HK-2 (cell line): ENCODE data around the gene MAST4.

Source experiments
- DNase-seq: peaks from one replicate; pipeline ENCODE4 v3.0.0-alpha.2; 2018; ENCODE audit not compliant: unreplicated experiment

MAST4 gene

GRCh38 chr5:66989286-66989685 is 393.1 kb downstream of the MAST4 start:
- DNase-seq: no peak

- DNase-seq: no peak
These were observed 393.6 kb downstream of the MAST4 start for GRCh38 chr5:66989781-66990180.

- DNase-seq: no peak
These were observed 395.6 kb downstream of the MAST4 start for GRCh38 chr5:66991746-66992145.

DNA sequence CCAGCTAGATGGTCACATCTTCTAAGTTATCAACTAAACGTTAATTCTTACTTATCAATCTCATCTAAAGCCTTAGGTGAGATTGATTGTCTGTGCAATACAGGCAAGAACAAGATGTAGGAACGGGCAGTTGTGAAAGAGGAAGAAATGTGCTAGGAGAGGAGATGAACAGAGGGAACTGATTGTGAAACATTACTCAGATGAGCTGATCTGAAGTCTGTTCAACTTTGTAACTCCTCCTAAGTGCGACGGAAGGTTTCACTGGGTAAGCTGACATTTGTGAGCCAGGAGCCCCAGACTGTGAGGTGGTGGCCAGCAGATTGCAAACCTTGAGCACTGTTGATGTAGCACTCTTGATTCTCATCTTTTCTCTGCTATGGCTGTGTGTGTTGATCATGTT is 396.4 kb downstream of the MAST4 start:
- DNase-seq: no peak

DNA sequence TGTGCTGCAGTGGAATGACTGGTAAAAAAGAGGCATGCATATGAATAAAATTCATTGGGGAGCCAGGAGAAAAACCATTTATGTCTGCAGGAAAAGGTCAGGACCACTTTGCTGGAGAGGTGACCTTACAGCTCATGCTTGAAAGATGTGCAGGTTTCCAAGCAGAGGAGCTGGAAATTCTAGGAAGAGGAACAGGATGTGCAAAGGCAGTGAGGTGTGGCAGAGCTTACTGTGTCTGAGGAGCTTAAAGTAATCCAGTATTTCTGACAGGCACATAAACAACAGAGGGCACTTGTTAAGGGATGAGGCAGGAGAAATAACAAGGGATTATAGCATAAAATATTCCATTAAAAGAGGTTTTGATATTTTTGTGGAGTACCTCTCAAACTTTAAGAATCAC is 397.3 kb downstream of the MAST4 start:
- DNase-seq: no peak

- no peak for DNase-seq
These were observed 397.7 kb downstream of the MAST4 start for GRCh38 chr5:66993882-66994281.

DNA sequence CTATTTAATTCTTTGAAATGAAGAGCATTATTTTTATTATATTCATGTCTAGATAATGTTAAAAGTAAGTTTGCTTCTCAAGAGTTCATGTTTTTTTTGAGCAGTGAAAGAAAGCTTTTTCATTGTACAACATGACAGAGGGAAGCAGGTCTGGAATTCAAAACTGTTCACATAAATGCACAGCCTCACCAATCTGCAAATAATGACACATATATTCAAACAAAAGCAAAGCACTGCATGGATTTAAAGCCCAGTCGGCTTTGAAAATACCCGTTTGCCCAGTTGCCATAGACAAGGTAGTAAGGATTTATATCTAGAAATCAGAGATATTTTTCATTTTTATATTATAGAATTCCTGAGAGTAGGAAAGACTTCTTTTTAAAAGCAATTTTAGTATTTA is 398.6 kb downstream of the MAST4 start:
- no peak for DNase-seq

- DNase-seq: no peak
These were observed 404.7 kb downstream of the MAST4 start for GRCh38 chr5:67000794-67001475.

- no peak for DNase-seq
These were observed 406.9 kb downstream of the MAST4 start for GRCh38 chr5:67002832-67003684.

- no peak for DNase-seq
These were observed 407.4 kb downstream of the MAST4 start for GRCh38 chr5:67003685-67003934.

DNA sequence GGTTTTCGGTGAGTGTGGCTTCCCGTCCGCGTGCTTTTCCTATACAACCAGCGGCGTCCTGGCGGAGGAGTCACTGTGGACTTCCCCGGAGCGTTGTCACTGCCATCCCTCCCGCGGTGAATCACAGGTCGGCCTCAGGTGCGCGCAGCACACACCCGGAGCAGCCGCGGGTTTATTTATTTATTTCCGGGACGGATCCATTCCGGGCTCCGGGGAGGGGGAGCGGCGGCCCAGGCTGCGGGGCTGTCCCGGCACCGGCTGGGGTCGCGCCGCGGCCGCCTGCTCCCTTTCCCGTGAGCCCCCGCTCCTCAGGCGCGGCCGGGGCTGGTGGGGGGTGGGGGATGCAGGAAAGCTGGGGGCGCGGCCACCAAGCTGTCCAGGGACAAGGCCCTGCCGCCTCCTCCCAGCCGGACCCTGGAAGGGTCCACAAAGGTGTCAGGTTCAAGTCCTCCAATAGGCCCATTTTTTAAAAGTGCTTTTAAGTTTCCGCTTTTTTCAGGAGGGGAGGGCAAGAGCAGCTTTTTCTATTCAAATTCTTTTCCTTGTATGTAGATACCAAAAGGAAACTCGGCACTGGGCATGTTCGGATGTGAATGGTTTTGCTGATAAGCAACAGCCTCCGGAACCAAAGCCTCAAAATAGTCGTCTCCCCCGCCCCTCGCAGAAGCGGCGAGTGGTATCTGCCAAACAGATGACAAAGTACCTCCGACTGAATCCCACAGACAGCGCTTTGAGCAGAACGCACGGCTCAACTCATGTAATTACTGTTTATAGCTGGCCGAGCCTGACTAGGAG is 407.9 kb downstream of the MAST4 start:
- no peak for DNase-seq

GRCh38 chr5:67004730-67005350 is 408.6 kb downstream of the MAST4 start:
- DNase-seq: no peak

DNA sequence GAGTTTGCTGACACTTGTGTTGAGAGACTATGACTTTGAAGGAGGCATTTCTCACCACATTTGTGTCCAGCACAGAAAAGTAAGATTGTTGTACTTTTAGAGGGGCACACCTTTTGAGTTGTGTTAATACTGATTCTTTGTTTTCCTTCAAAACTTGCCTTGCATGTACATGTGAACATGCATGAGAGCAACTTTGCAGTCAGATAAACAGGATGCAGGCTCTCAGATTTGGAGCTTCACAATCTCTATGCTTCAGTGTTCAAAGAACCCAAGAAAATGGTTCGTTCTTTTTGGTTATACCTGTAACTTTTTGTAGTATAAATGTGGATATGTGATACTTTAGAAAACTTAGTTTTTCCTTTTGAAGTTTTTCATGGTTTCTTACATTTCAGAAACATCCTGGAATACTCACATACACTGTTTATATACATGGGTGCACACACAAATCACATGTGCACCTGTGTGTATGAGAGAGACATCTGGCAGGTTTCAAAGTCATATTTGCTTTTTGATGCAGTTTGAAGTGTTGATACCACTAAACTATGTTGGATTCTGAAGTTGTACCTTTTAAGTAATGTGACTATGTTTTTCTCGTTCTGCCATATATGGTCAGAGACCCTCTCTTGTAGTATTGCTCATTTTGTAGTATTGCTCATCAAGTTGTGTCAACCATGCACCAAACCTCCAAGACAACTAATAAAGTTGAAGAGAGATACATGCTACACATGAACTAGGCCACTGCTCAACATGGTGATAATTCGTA is 409.7 kb downstream of the MAST4 start:
- no peak for DNase-seq

DNA sequence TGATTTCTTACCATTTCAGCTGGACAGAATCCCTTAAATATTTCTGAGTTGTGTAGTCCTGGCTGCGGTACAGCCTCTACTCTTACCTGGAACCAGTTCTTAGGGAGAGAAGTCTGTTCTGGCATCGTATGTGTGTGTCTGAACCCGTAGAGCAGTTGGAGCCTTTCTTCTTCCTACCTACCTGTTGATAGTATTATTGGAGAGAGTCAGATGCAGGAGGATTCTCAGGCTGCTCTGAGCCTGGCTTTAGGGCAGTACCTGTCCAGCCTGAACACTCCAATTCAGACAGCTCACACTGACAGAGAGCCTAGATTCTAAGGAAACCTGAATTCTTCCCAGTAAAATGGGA is 410.3 kb downstream of the MAST4 start:
- no peak for DNase-seq

DNA sequence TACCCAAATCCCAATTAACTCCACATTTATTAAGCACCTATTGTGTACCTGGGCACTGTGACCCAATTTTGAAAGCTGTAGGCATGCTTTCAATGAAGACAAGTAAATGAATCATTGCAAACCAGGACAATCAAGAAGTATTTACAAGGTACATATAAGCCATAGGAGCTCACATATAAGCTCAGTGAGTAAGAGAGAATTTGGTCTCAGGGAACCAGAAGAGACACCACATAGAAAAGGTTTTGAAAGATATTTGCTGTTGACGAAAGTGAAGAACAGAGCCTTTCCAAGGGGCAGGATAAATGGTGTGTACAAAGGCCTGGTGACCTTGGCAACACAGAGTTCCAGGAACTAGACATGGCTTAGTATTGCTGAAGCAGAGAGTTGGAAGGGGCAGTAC is 412.8 kb downstream of the MAST4 start:
- DNase-seq: no peak

GRCh38 chr5:67010684-67011409 is 414.7 kb downstream of the MAST4 start:
- no peak for DNase-seq

- DNase-seq: no peak
These were observed 415.2 kb downstream of the MAST4 start for GRCh38 chr5:67011422-67011821.

GRCh38 chr5:67012171-67012570 is 416.0 kb downstream of the MAST4 start:
- no peak for DNase-seq

DNA sequence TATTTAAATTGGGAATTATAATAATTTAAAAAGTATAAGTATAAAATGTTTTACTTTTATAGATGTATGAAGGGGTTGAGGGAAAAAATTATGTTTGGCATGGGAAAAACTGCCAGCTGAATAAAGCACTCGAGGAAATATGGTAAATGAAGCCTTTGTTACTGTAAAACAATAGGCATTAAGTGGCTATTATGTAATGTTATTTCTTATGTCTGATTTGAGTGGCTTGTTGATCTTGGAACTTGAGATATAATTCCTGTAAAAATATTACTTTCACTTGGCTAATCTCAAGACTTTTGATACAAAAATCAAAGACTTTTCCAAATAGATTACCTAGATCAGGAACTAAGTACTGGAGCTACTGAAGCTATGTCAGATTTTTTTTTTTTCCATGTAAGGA is 417.5 kb downstream of the MAST4 start:
- no peak for DNase-seq

- DNase-seq: no peak
These were observed 418.0 kb downstream of the MAST4 start for GRCh38 chr5:67014191-67014590.

- no peak for DNase-seq
These were observed 418.8 kb downstream of the MAST4 start for GRCh38 chr5:67014957-67015400.
